Endothelial cell of umbilical vein (primary cell): ENCODE data around the gene PDK4. TPM values are rescaled to one million over a fixed set of nuclear protein-coding genes. Genes with fewer than 3 reads are reported as not detected.

Experiments
- BruUV-seq: library from RNA; stranded (reverse); fragments of 400-500 nt; replicated peaks from 2 replicates; lab custom pipeline; 2021; lab: Mats Ljungman, UMichigan
- CTCF ChIA-PET: fragments of 300-600, 350-600 bp; sonication (Branson Sonifier 250); formaldehyde crosslinking; loops from one replicate; lab custom pipeline; 2021; ENCODE audit warnings: antibody characterized with exemption, inconsistent platforms; lab: Charles Lee
- POLR2A ChIA-PET: fragments of 300-600, 350-600 bp; sonication (Branson Sonifier 250); formaldehyde crosslinking; loops from one replicate; lab custom pipeline; 2021; ENCODE audit warnings: antibody characterized with exemption, inconsistent platforms; lab: Charles Lee
- DNase-seq: peaks from one replicate; pipeline ENCODE4 v3.0.0-alpha.2; 2011; ENCODE audit warnings: low read depth, low spot score
- FAIRE-seq: peaks from 2 replicates; lab custom pipeline; 2011; peaks lifted over from hg19 to GRCh38; lab: Jason Lieb, UNC
- H2AFZ ChIP-seq: 2 replicates; pipeline ENCODE4 v1.6.0; 2012; ENCODE audit warnings: low read depth, low read length, control low read depth, inconsistent platforms
- H3K27ac ChIP-seq: 2 replicates; pipeline ENCODE4 v1.5.1; 2011; ENCODE audit warnings: low read depth, mild to moderate bottlenecking, control low read depth, low read length, moderate library complexity; ENCODE audit not compliant: insufficient read depth
- H3K27me3 ChIP-seq, 2 experiments: 2 replicates each; pipeline versions ENCODE4 v1.6.0 to v1.6.1; 2011; ENCODE audit warnings: low read length in 2 of 2, mixed read lengths in 1 of 2; ENCODE audit not compliant: control insufficient read depth in 2 of 2, insufficient read depth in 2 of 2
- H3K36me3 ChIP-seq, 2 experiments: 2 replicates in 1 of 2; 3 replicates in 1 of 2; pipeline ENCODE4 v1.5.1; 2011; ENCODE audit warnings: low read length in 2 of 2, mild to moderate bottlenecking in 1 of 2, moderate library complexity in 1 of 2; ENCODE audit not compliant: control insufficient read depth in 2 of 2, insufficient read depth in 2 of 2; ENCODE audit errors: extremely low read depth in 1 of 2
- H3K4me1 ChIP-seq: 3 replicates; pipeline ENCODE4 v1.5.1; 2011; ENCODE audit warnings: mild to moderate bottlenecking, low read length; ENCODE audit not compliant: control insufficient read depth, insufficient read depth; ENCODE audit errors: extremely low read depth
- H3K4me2 ChIP-seq: 2 replicates; pipeline ENCODE4 v1.6.1; 2011; ENCODE audit warnings: low read length, control low read depth, mixed read lengths; ENCODE audit not compliant: insufficient read depth
- H3K4me3 ChIP-seq, 3 experiments: fragments of 200-600 bp in 1 of 3; sonication (generic), shearing (Covaris generic) in 1 of 3; replicated peaks in 1 of 3; 2 replicates each; pipeline ENCODE4 v1.5.1; 2011 to 2016; ENCODE audit warnings: control low read depth in 3 of 3, low read length in 3 of 3, mild to moderate bottlenecking in 2 of 3, inconsistent platforms in 1 of 3, low read depth in 1 of 3, moderate library complexity in 1 of 3; ENCODE audit not compliant: insufficient read depth in 1 of 3
- H3K79me2 ChIP-seq: 2 replicates; pipeline ENCODE4 v1.6.0; 2012; ENCODE audit warnings: low read length, inconsistent platforms; ENCODE audit not compliant: control insufficient read depth, insufficient read depth
- H3K9ac ChIP-seq: replicated peaks from 2 replicates; pipeline ENCODE3; 2011; ENCODE audit warnings: low read length, control low read depth; ENCODE audit not compliant: insufficient read depth; ENCODE audit errors: extremely low read depth
- H3K9me1 ChIP-seq: replicated peaks from 3 replicates; pipeline ENCODE4 v1.6.0; 2011; ENCODE audit warnings: mild to moderate bottlenecking, low read length; ENCODE audit not compliant: control insufficient read depth, insufficient read depth; ENCODE audit errors: extremely low read depth
- H3K9me3 ChIP-seq: replicated peaks from 2 replicates; pipeline ENCODE4 v1.5.1; 2012; ENCODE audit warnings: low read length, inconsistent platforms; ENCODE audit not compliant: control insufficient read depth, insufficient read depth
- H4K20me1 ChIP-seq: replicated peaks from 2 replicates; pipeline ENCODE3; 2011; ENCODE audit warnings: mild to moderate bottlenecking, low read length; ENCODE audit not compliant: control insufficient read depth, insufficient read depth; ENCODE audit errors: extremely low read depth
- CTCF ChIP-seq, 2 donors: IDR thresholded peaks; 1 replicate in 1 of 2; 2 replicates in 1 of 2; pipeline ENCODE4 v1.5.1; 2011; ENCODE audit warnings: low read length in 2 of 2, mild to moderate bottlenecking in 2 of 2, moderate library complexity in 2 of 2, control low read depth in 1 of 2, inconsistent platforms in 1 of 2, low read depth in 1 of 2; ENCODE audit not compliant: insufficient read depth in 1 of 2; ENCODE audit errors: extremely low read depth in 1 of 2
- EZH2 ChIP-seq: IDR thresholded peaks from 2 replicates; pipeline ENCODE4 v1.6.1; 2012; ENCODE audit warnings: borderline replicate concordance, low read depth, mild to moderate bottlenecking, moderate library complexity, low read length, inconsistent platforms; ENCODE audit not compliant: severe bottlenecking
- FOS ChIP-seq: IDR thresholded peaks from 2 replicates; pipeline ENCODE4 v1.6.1; 2011; ENCODE audit warnings: mild to moderate bottlenecking, low read length, moderate library complexity, borderline replicate concordance; ENCODE audit not compliant: insufficient read depth
- GATA2 ChIP-seq: IDR thresholded peaks from 2 replicates; pipeline ENCODE4 v1.7.0; 2011; ENCODE audit warnings: low read depth, mild to moderate bottlenecking, moderate library complexity, mixed read lengths, low read length; ENCODE audit not compliant: insufficient read length, insufficient read depth
- MAX ChIP-seq: IDR thresholded peaks from 2 replicates; pipeline ENCODE4 v1.6.1; 2011; ENCODE audit not compliant: insufficient read depth, insufficient read length
- MYC ChIP-seq: IDR thresholded peaks from one replicate; pipeline ENCODE4 v1.6.1; 2011; ENCODE audit warnings: mild to moderate bottlenecking, low read depth, low read length
- POLR2A ChIP-seq: IDR thresholded peaks from 2 replicates; pipeline ENCODE4 v1.6.1; 2012; ENCODE audit warnings: low read depth, mild to moderate bottlenecking, control low read depth, low read length
- POLR2AphosphoS5 ChIP-seq: IDR thresholded peaks from 2 replicates; pipeline ENCODE4 v1.6.1; 2012; ENCODE audit warnings: low read depth, mild to moderate bottlenecking, control low read depth, low read length, moderate library complexity; ENCODE audit not compliant: insufficient read depth
- dilution Hi-C: fragments of 300-500 bp; cut with MboI; formaldehyde crosslinking; loops from one replicate; pipeline ENCODE4 v1.15.0; 2019; ENCODE audit warnings: low sequenced_read_pairs; ENCODE audit not compliant: extremely low pct_ligation_motif_present
- intact Hi-C: fragments of 100-400 bp; cut with micrococcal nuclease; formaldehyde crosslinking; loops from one replicate; pipeline ENCODE4 v1.10.0; 2022
- polyA plus RNA-seq, 4 experiments: library from polyadenylated mRNA; depleted of rRNA in 3 of 4; stranded (reverse) in 3 of 4; unstranded in 1 of 4; fragments of >200 nt; gene quantifications; 2 replicates each; pipeline versions ENCODE4 v1.2.1 to v1.2.3, GENCODE V29; 2011 to 2012; ENCODE audit warnings: missing spikeins in 1 of 4
- total RNA-seq: library from RNA; stranded (reverse); gene quantifications from 2 replicates; pipeline ENCODE4 v1.2.3, GENCODE V29; 2021

PDK4 gene
- total and polyA plus RNA-seq, 2 donors (not counting 3 experiments of a cell fraction or from before 2014, with no cell fraction given) = 0.75 to 2.5 TPM

GRCh38 chr7:95536656-95537311 lies 59.5 kb downstream of the PDK4 start:
- Histone ChIP-seq H3K4me1 (no peaks in the 10 kb centered on the region), H2AFZ (no peak overlapping the region), H3K4me2 (no peak overlapping the region), H3K79me2 (no peaks in the 10 kb centered on the region), H3K9me1 (no peaks in the 10 kb centered on the region), H3K4me3 (no peak overlapping the region), H3K9me3 (no peaks in the 10 kb centered on the region), H3K36me3 (no peaks in the 10 kb centered on the region), H3K27me3 (peaks cover 12 to 30% of the 10 kb centered on the region in 2 experiments), H3K9ac (no peak overlapping the region), H3K27ac (no peak overlapping the region), H4K20me1 (no peaks in the 10 kb centered on the region)
- FAIRE-seq = no peak
- POLR2A ChIA-PET = no interaction called here
- CTCF ChIA-PET = interaction anchor here (0.8 to 27.9 kb wide), 5 partner anchors 9 to 152 kb away, joined by 3 to 917 read pairs (median 7); no protein-coding TSS in a partner anchor
- TF ChIP-seq CTCF (IDR thresholded peaks at IDR 0.05; ENCODE audit: extremely low read depth in 1 of 2, insufficient read depth in 1 of 2, low read depth in 1 of 2, low read length in 2 of 2) = no peak
- no peak for TF ChIP-seq GATA2
- TF ChIP-seq EZH2 = no peak
- no peak for TF ChIP-seq POLR2AphosphoS5
- TF ChIP-seq POLR2A = no peak
- TF ChIP-seq MYC = no peak
- TF ChIP-seq MAX = no peak
- no peak for TF ChIP-seq FOS
- no TSS peak for BruUV-seq
- DNase-seq = no peak
- intact Hi-C loops = no loop called here
- dilution Hi-C loops = no loop called here
